ENCODE data around the gene PRM2.

GRCh38 chr16:11318817-11319216 lies 42.5 kb upstream of the PRM2 start:
- TF ChIP-seq CREB1 (IDR thresholded peaks at IDR 0.05) (no peak), JUN (IDR thresholded peaks at IDR 0.05; ENCODE audit: low read depth, low read length) (no peak)

Measured in H1 (cell line).